ENCODE measurements around the gene CCDC38. TPM values are rescaled to one million over a fixed set of nuclear protein-coding genes. Genes with fewer than 3 reads are reported as not detected.
A peak's percentile ranks its signal among the peaks of the same experiment; 100 is the strongest.

Gene CCDC38
- polyA plus RNA-seq, 1 donor from 2014 or later: not detected

DNA sequence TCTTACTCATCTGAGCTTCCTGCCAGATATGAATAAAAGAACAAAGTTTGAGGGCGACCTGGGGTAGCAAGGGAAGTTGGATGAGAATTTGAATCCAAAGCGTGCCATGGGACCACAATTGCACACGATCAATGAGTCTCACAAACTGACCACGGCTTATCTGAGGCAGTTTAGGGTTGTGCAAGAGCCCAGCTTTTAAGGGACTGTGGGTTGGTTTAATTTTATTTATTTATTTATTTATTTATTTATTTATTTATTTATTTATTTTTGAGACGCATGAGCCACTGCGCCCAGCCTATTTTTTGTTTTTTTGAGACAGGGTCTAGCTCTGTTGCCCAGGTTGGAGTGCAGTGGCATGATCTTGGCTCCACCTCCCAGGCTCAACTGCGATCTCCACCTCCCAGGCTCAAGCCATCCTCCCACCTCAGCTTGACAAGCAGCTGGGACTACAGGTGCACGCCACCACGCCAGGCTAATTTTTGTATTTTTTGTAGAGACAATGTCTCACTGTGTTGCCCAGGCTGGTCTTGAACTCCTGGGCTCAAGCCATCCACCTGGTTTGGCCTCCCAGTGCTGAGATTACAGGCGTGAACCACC lies 1.8 kb upstream of the CCDC38 start:
- TF ChIP-seq POLR2AphosphoS5 (IDR thresholded peaks at IDR 0.05) (no peak), SMC3 (conservative IDR thresholded peaks at IDR 0.05; ENCODE audit: poor library complexity) (no peak), RAD21 (conservative IDR thresholded peaks at IDR 0.05) (no peak), EP300 (conservative IDR thresholded peaks at IDR 0.05; ENCODE audit: poor library complexity, severe bottlenecking) (no peak)
- H3K27me3 ChIP-seq (ENCODE audit: insufficient read depth, low read depth, low read length): peaks cover 11% of the 10 kb centered on the region
- H3K4me2 ChIP-seq (ENCODE audit: low read length): no peak overlapping the region
- no peaks in the 10 kb centered on the region for H3K9me2 ChIP-seq (ENCODE audit: insufficient read depth, low read length)
- no peak overlapping the region for H2AFZ ChIP-seq (ENCODE audit: low read depth, low read length)
- H3F3A ChIP-seq (ENCODE audit: insufficient read depth, low read length, poor library complexity, severe bottlenecking): no peaks in the 10 kb centered on the region
- H3K9me3 ChIP-seq (ENCODE audit: low read length): no peaks in the 10 kb centered on the region
- H3K27ac ChIP-seq (ENCODE audit: low read length): no peak overlapping the region
- no peak overlapping the region for H3K9ac ChIP-seq (ENCODE audit: low read length)
- H4K20me1 ChIP-seq (ENCODE audit: insufficient read depth): no peaks in the 10 kb centered on the region
- no peaks in the 10 kb centered on the region for H3K79me2 ChIP-seq (replicated peaks; ENCODE audit: insufficient read depth, low read length)
- no peaks in the 10 kb centered on the region for H3K36me3 ChIP-seq (ENCODE audit: insufficient read depth, low read length)
- no peak overlapping the region for H3K4me3 ChIP-seq (ENCODE audit: low read length)

DNA sequence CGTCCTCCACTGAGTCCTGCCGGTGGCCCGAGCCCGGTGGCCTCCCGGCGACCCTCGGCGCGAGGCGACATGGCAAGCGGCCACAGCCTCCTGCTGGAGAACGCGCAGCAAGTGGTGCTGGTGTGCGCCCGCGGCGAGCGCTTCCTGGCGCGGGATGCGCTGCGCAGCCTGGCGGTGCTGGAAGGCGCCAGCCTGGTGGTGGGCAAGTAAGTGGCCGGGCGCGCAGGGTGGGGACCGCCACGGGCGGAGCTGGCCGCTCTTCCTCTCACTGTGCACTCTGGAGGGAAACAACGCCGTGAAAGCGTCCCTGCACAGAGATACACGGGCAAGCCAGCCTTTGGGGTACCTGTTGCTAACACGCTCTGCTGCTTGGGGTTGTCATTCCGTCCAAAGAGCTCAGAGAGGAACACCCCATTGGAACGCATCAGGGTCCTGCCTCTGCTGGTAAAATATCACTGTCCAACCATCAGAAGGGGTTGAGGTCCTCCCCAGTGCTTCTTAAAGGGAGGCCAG lies 972 bp upstream of the CCDC38 start, which contains the start of gene AMDHD1:
AMDHD1 (plus strand) TSS at position 2 of the 513 bp plus-strand sequence; CDS start at position 70, 68 bp downstream.
- H3K4me2 ChIP-seq (ENCODE audit: low read length): peak within 1 kb of the TSS; percentile 58
- H2AFZ ChIP-seq (ENCODE audit: low read depth, low read length): peak within 1 kb of the TSS; percentile 70
- H3F3A ChIP-seq (ENCODE audit: insufficient read depth, low read length, poor library complexity, severe bottlenecking): no peaks in the 10 kb centered on the region
- H3K79me2 ChIP-seq (replicated peaks; ENCODE audit: insufficient read depth, low read length): no peaks in the 10 kb centered on the region
- H3K27ac ChIP-seq (ENCODE audit: low read length): no peak within 1 kb of the TSS
- H3K27me3 ChIP-seq (ENCODE audit: insufficient read depth, low read depth, low read length): peaks cover 11% of the 10 kb centered on the region
- H3K4me3 ChIP-seq (ENCODE audit: low read length): peak within 1 kb of the TSS; percentile 77
- peak within 1 kb of the TSS; percentile 62 for H3K9ac ChIP-seq (ENCODE audit: low read length)
- peak; percentile 2 for TF ChIP-seq RAD21 (conservative IDR thresholded peaks at IDR 0.05)
- TF ChIP-seq TAF1 (IDR thresholded peaks at IDR 0.05; ENCODE audit: low read depth): no peak
- TF ChIP-seq EZH2 (IDR thresholded peaks at IDR 0.05; ENCODE audit: borderline replicate concordance, insufficient read depth, low read length, poor library complexity, severe bottlenecking): no peak
- peak; percentile 27 for TF ChIP-seq SMC3 (conservative IDR thresholded peaks at IDR 0.05; ENCODE audit: poor library complexity)
- TF ChIP-seq, protein P1, sequence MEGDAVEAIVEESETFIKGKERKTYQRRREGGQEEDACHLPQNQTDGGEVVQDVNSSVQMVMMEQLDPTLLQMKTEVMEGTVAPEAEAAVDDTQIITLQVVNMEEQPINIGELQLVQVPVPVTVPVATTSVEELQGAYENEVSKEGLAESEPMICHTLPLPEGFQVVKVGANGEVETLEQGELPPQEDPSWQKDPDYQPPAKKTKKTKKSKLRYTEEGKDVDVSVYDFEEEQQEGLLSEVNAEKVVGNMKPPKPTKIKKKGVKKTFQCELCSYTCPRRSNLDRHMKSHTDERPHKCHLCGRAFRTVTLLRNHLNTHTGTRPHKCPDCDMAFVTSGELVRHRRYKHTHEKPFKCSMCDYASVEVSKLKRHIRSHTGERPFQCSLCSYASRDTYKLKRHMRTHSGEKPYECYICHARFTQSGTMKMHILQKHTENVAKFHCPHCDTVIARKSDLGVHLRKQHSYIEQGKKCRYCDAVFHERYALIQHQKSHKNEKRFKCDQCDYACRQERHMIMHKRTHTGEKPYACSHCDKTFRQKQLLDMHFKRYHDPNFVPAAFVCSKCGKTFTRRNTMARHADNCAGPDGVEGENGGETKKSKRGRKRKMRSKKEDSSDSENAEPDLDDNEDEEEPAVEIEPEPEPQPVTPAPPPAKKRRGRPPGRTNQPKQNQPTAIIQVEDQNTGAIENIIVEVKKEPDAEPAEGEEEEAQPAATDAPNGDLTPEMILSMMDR (IDR thresholded peaks at IDR 0.05; ENCODE audit: poor library complexity, severe bottlenecking): peak; percentile 55
- peak; percentile 24 for TF ChIP-seq MXI1 (conservative IDR thresholded peaks at IDR 0.05; ENCODE audit: poor library complexity, severe bottlenecking)
- no peak for TF ChIP-seq POLR2AphosphoS5 (IDR thresholded peaks at IDR 0.05)
- TF ChIP-seq EP300 (conservative IDR thresholded peaks at IDR 0.05; ENCODE audit: poor library complexity, severe bottlenecking): no peak
- no peaks in the 10 kb centered on the region for H3K9me3 ChIP-seq (ENCODE audit: low read length)
- no peaks in the 10 kb centered on the region for H3K9me2 ChIP-seq (ENCODE audit: insufficient read depth, low read length)
- H4K20me1 ChIP-seq (ENCODE audit: insufficient read depth): no peaks in the 10 kb centered on the region
- no peaks in the 10 kb centered on the region for H3K36me3 ChIP-seq (ENCODE audit: insufficient read depth, low read length)

DNA sequence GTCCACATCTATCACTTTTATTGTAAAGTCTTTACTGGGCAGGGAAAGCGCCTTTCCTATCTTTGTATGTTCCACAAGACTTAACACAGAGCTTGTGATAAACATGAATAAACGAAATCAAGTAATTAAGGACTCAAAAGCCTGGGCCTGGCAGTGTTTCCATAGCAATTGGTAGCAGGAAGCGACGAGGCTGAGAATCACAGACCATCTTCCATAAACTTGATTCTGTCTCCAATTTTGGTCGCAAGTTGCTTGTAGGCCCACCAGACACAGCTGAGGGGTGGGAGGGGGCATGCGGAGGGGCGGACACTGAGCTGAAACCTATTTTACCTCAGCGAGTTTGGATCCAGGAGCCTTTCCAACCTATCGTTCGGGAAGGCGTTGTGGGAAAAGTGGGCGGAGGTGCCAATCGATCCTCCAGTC lies 302 bp downstream of the CCDC38 start:
- Histone ChIP-seq H2AFZ (ENCODE audit: low read depth, low read length) (peak overlapping the region; percentile 70), H3K79me2 (replicated peaks; ENCODE audit: insufficient read depth, low read length) (no peaks in the 10 kb centered on the region), H3F3A (ENCODE audit: insufficient read depth, low read length, poor library complexity, severe bottlenecking) (no peaks in the 10 kb centered on the region), H3K27ac (ENCODE audit: low read length) (no peak overlapping the region), H3K9me3 (ENCODE audit: low read length) (no peaks in the 10 kb centered on the region), H3K36me3 (ENCODE audit: insufficient read depth, low read length) (no peaks in the 10 kb centered on the region), H3K27me3 (ENCODE audit: insufficient read depth, low read depth, low read length) (peaks cover 11% of the 10 kb centered on the region), H3K4me2 (ENCODE audit: low read length) (peak overlapping the region; percentile 58), H4K20me1 (ENCODE audit: insufficient read depth) (no peaks in the 10 kb centered on the region), H3K9ac (ENCODE audit: low read length) (peak overlapping the region; percentile 62), H3K9me2 (ENCODE audit: insufficient read depth, low read length) (no peaks in the 10 kb centered on the region), H3K4me3 (ENCODE audit: low read length) (peak overlapping the region; percentile 77)
- TF ChIP-seq SMC3 (conservative IDR thresholded peaks at IDR 0.05; ENCODE audit: poor library complexity) (no peak), EP300 (conservative IDR thresholded peaks at IDR 0.05; ENCODE audit: poor library complexity, severe bottlenecking) (no peak), TAF1 (IDR thresholded peaks at IDR 0.05; ENCODE audit: low read depth) (no peak), MXI1 (conservative IDR thresholded peaks at IDR 0.05; ENCODE audit: poor library complexity, severe bottlenecking) (no peak), EZH2 (IDR thresholded peaks at IDR 0.05; ENCODE audit: borderline replicate concordance, insufficient read depth, low read length, poor library complexity, severe bottlenecking) (no peak)

Measured in neural cell (in vitro differentiated cells).